Stimulated activated CD4-positive, alpha-beta T cell treated with anti-CD3 and anti-CD28 coated beads, TNF-alpha, amount 100 ng/mL, for 24 hours (primary cell): ENCODE results near the gene ASAH2.
"Not testable (repeated sequence)": the region's sequence is repeated elsewhere in the genome, so short reads cannot be mapped to it uniquely, and the experiment has no call there.

Source experiments
- DNase-seq, 3 experiments: peaks; one replicate each; pipeline ENCODE4 v3.0.0-alpha.2; 2020; ENCODE audit warnings: low read depth in 3 of 3

ASAH2 gene

DNA sequence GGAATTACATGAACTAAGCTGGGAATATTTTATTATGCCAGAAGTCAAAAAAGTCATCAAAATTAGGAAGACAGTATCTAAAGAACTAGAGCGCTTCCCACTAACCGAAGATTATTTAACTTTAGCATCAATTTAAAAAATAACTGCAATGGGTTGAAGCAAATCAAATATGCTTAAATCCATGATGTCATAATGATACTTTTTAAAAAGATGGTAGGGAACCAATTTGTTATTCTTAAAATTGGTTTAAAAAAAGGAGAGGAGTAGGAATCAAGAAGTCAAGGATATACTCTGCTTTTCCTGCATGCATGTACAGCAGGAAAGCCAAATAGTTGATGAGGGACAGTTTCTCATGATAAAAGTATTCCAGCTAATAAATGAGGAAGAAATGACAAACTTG is 3.2 kb upstream of the ASAH2 start:
- no peak for DNase-seq

- no peak for DNase-seq
Measured at GRCh38 chr10:50250096-50250854, 1.0 kb downstream of the ASAH2 start.

- no peak for DNase-seq
Measured at GRCh38 chr10:50248598-50248997, 2.7 kb downstream of the ASAH2 start.

- no peak for DNase-seq
Measured at GRCh38 chr10:50248062-50248461, 3.3 kb downstream of the ASAH2 start.

DNA sequence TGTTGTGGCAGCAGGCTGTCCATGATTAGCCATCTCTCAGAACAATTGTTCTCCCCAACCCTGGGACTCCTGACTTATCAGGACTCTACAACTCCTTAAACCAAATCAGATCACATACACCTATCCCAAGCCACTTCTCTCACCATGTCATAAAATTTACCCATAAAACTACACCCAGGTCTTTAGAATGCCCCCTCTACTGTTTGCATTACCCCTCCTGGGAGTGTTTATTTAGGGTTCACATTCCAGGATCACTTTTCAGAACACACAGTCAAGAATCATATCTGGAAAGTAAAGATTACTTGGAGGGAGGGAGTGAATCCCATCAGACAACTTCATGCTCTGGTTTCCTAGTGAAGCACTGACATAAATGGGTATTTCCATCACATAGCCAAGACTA is 7.1 kb downstream of the ASAH2 start:
- no peak for DNase-seq

DNA sequence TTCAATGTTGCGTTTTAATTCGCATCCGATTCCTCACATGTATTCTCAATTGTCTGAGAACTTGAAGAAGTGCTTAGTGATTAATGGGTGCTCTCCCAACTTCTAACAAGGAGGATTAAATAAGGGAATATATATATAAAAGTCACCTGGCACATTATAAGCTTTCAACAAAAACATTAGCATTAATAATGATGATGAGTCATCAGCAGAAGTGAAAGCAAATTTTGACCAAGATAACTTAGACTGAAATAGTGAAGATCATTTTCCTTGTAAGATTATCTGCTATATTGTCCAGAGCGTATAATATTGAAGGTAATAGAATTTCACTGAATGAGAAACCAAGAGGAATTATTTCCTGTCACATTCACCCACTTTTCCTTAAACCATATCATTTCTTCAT is 8.5 kb downstream of the ASAH2 start:
- DNase-seq = no peak

GRCh38 chr10:50241478-50241877 is 9.8 kb downstream of the ASAH2 start:
- not testable (repeated sequence) for DNase-seq

DNA sequence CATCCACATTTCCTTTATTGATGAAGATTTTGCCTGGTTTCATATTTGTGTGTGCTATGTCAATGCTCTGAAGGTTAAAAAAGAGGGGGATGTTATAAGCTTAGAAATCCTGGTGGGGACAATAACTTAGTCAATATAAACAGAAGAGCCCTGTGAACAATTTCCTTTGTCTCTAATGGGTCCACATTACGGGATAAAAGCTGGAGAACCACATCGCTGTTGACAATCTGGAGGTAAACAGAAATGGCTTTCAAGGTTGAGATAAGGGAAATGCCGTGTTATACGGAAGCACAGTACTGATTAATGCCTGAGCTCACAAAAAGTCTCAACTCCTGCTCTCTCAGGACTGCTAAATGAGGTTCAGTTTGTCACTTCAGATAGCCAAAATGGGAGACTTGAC is 16.8 kb downstream of the ASAH2 start:
- no peak for DNase-seq

- DNase-seq = no peak
Measured at GRCh38 chr10:50232261-50232639, 19.1 kb downstream of the ASAH2 start.

GRCh38 chr10:50231515-50232260 is 19.6 kb downstream of the ASAH2 start:
- DNase-seq = no peak

- no peak for DNase-seq
Measured at GRCh38 chr10:50229460-50229859, 21.9 kb downstream of the ASAH2 start.

GRCh38 chr10:50228672-50229071 is 22.6 kb downstream of the ASAH2 start:
- DNase-seq = no peak

- no peak for DNase-seq
Measured at GRCh38 chr10:50226610-50227009, 24.7 kb downstream of the ASAH2 start.

DNA sequence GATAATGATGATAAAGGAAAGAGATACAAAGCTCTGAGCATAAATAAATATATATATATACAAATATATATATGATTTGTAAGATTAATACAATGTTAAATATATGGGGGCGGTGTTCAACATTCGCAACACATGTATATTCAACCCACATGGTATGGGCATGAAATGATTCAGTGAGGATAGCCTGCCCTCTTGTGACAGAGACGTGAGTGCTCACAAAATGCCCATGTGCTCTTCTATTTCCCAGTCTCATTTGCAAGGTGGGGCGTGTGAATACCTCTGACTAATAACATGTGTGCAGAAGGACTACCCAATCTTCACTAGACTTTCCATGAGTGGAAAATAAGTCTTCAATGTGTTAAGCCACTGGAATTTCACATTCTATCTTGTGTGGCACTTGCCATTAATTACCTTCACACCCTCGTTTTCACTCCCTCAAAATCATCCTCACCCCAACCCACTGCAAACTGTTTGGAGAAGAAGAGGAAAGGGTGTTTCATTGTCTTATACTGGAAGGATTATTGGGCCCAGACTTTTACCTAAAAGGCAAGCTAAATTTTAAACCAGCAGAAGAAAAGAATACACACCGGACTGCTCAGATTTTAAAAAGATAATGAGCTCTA is 26.9 kb downstream of the ASAH2 start:
- DNase-seq = peak; percentile 1 to 5 (median 3)

DNA sequence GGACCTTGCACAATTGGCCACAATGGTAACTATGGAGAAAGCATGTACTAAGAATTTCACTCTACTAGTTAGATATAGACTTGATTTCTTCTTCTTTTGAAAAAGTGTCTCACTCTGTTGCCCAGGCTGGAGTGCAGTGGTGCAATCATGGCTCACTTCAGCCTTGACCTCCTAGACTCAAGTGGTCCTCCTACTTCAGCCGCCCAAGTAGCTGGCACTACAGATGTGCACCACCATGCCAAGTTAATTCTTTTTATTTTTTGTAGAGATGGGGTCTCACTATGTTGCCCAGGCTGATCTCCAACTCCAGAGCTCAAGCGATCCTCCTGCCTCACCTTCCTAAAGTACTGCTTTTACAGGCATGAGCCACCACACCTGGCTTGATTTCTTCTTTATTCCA is 29.1 kb downstream of the ASAH2 start:
- no peak for DNase-seq

- no peak for DNase-seq
Measured at GRCh38 chr10:50221470-50221869, 29.8 kb downstream of the ASAH2 start.

GRCh38 chr10:50219646-50220045 is 31.7 kb downstream of the ASAH2 start:
- DNase-seq = no peak

DNA sequence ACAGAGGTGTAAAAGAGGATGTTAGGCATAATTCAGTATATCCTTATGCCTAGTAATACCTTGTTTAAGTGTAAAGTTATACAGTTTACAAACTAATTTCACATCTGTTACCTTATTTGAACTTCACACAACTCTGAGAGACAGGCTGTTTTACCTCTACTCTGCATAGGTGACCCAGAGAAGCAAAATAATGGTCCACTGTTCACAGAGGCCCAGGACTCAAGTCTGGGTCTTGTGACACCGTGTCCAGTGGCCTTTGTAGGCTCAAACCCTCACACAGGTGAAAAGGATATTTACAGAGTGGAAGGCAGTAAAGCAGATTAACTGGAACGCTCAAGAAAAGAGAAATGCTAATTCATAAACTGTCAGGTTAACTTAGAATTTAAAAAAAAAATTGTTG is 32.1 kb downstream of the ASAH2 start:
- DNase-seq = no peak

DNA sequence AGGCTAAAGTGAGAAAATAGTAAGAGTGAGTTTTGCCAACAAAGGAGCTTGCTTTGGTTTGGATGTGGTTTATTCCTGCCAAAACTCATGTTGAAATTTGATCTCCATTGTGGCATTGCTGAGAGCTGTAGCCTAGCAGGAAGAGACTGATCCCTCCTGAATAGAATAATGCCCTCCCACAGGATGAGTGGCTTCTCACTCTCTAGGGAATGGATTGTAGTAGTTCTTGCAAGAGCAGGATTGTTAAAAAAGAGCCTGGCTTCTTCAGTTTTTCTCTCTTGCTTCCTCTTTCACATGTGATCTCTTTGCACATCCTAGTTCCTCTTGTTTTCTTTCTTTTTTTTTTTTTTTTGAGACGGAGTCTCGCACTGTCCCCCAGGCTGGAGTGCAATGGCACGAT is 34.4 kb downstream of the ASAH2 start:
- no peak for DNase-seq

DNA sequence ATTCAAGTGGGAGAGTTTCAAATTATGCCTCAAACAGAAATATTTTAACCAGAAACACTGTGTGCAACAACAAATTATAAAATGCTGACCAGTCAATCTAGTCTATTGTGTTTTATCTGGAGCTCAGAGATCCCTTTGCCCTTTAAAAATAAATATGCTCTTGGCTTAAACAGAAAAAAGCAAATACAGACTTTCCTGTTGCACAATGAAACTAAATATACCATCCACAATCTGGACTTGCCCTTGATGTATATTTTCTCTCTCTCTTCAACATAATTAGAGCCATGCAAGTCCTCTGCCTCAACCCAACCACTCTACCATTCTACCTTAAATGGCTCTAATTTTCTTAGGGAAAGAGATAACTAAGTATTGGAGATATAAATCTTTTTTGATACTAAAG is 34.9 kb downstream of the ASAH2 start:
- no peak for DNase-seq

- DNase-seq = no peak
Measured at GRCh38 chr10:50211670-50212069, 39.6 kb downstream of the ASAH2 start.

GRCh38 chr10:50210876-50211275 is 40.4 kb downstream of the ASAH2 start:
- no peak for DNase-seq
